HG03060 (cell line): Measurements from ENCODE around the gene HSD17B14.
"Not testable (repeated sequence)": the region's sequence is repeated elsewhere in the genome, so short reads cannot be mapped to it uniquely, and the experiment has no call there.

Experiments used
- ATAC-seq: cut with Tn5 transposase; IDR thresholded peaks from one replicate; pipeline ENCODE4 v1.9.1; 2021; ENCODE audit warnings: low read depth, moderate number of reproducible peaks; ENCODE audit not compliant: unreplicated experiment

HSD17B14 gene

DNA sequence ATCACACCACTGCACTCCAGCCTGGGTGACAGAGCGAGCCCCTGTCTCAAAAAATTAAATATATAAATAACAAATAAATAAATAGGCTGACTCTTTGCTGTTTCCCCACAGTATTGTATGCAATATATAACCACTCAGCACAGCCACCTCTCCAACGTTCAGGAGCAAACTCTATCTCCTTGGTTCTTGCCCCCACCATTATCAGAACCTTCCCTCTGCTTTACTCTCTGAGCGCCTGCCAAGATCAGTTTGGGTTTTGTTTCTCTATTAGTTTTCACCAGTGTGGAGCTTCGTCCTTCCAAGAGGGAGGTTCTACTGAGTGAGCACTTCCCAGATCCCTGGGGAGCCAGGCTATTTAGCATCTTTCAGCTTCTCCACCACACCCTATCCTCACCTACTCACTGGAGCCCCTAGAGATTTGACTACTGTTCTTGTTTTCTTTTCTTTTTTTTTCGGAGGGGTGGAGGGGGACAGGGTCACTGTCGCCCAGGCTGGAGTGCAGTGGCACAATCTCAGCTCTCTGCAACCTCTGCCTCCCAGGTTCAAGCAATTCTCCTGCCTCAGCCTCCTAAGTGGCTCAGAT is 68.0 kb downstream of the HSD17B14 start:
- not testable (repeated sequence) for ATAC-seq

DNA sequence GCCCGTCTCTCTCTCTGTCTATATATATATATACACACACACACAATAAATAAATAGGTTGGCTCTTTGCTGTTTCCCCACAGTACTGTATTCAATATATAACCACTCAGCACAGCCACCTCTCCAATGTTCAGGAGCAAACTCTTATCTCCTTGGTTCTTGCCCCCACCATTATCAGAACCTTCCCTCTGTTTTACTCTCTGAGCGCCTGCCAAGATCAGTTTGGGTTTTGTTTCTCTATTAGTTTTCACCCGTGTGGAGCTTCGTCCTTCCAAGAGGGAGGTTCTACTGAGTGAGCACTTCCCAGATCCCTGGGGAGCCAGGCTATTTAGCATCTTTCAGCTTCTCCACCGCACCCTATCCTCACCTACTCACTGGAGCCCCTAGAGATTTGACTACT is 70.5 kb downstream of the HSD17B14 start:
- not testable (repeated sequence) for ATAC-seq
